Prostate gland (tissue), 2 donors: ENCODE results near the gene SSH2. TPM values are rescaled to one million over a fixed set of nuclear protein-coding genes. Genes with fewer than 3 reads are reported as not detected.

Source experiments
- DNase-seq: peaks from one replicate; pipeline ENCODE4 v3.0.0-alpha.2; 2019; ENCODE audit warnings: low spot score
- H3K27ac ChIP-seq, 2 donors: fragments of 200-600 bp; sonication (generic); 2 replicates each; pipeline ENCODE4 v1.5.1; 2017 to 2019
- H3K27me3 ChIP-seq: fragments of 200-600 bp; sonication (generic); replicated peaks from 2 replicates; pipeline ENCODE4 v1.5.1; 2019; ENCODE audit not compliant: insufficient read depth
- H3K36me3 ChIP-seq, 2 donors: fragments of 200-600 bp; sonication (generic); 1 replicate in 1 of 2; 2 replicates in 1 of 2; pipeline versions ENCODE4 v1.5.1 to v1.8.1; 2017 to 2019
- H3K4me1 ChIP-seq: fragments of 200-600 bp; sonication (generic); replicated peaks from 2 replicates; pipeline ENCODE4 v1.5.1; 2019
- H3K4me3 ChIP-seq, 2 donors: fragments of 200-600 bp; sonication (generic); 2 replicates each; pipeline ENCODE4 v1.5.1; 2017 to 2019
- H3K9me3 ChIP-seq: fragments of 200-600 bp; sonication (generic); 2 replicates; pipeline ENCODE4 v1.5.1; 2017
- POLR2A ChIP-seq: fragments of 450-650 bp; IDR thresholded peaks from one replicate; pipeline ENCODE4 v1.6.1; 2016; ENCODE audit warnings: antibody characterized with exemption, mild to moderate bottlenecking
- POLR2AphosphoS5 ChIP-seq: sonication (generic); formaldehyde crosslinking; IDR thresholded peaks from one replicate; pipeline ENCODE4 v1.6.1; 2017; ENCODE audit warnings: antibody characterized with exemption
- WGBS: methylation state at CpG from one replicate; pipeline ENCODE4 v1.1.5; 2018; 5-methylcytosine and 5-hydroxymethylcytosine counted together
- intact Hi-C: fragments of 100-400 bp; cut with DNase I; formaldehyde crosslinking; loops from one replicate; pipeline ENCODE4 v1.14.2; 2022
- total RNA-seq, 2 donors: library from RNA; depleted of rRNA; stranded (reverse); fragments of >200 nt; gene quantifications; one replicate each; pipeline ENCODE4 v1.1.0, GENCODE V29; 2016
- TF ChIP-seq, protein P1 (sequence below), 4 experiments: fragments of 200-600 bp in 2 of 4; fragments of 450-650 bp in 2 of 4; sonication (generic) in 2 of 4; IDR thresholded peaks; 1 replicate in 3 of 4; 2 replicates in 1 of 4; pipeline ENCODE4 v1.5.1; 2016 to 2019; ENCODE audit warnings: antibody characterized with exemption in 4 of 4, mild to moderate bottlenecking in 2 of 4, moderate library complexity in 2 of 4

The SSH2 gene
- total RNA-seq, 2 donors from 2014 or later, result 10.1 to 27.5 TPM

DNA sequence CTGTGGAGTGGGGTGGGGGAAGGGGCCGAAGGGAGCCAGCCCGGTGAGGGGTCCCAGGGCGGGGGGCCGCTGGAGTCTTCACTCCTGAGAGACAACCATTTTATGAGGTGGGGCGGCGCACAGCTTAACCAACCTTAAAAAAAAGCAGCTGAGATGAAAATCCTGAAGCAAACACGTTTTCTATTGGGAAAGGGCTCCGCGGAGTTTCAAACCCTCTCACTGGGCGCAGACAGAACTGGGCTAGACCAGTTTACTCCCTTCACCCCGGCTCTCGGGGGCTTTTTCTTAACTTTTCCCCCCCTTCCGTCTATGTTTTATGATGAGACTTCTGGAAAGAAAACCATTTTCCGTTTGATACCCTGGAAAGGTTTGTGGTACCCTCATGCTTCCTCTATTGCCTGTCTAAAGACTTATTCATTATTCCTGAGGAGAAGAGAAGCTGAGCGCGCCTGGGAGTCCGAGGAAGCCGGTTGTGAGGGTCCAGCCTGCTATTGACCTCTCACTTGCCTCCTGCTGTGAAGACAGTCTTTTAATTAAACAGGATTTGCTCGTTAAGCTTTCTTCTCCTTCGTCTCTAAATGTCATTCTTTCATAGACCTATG lies 482 bp upstream of the SSH2 start:
- H3K27me3 ChIP-seq, result no peaks in the 10 kb centered on the region
- TF ChIP-seq POLR2A, result no peak
- TF ChIP-seq, protein P1, sequence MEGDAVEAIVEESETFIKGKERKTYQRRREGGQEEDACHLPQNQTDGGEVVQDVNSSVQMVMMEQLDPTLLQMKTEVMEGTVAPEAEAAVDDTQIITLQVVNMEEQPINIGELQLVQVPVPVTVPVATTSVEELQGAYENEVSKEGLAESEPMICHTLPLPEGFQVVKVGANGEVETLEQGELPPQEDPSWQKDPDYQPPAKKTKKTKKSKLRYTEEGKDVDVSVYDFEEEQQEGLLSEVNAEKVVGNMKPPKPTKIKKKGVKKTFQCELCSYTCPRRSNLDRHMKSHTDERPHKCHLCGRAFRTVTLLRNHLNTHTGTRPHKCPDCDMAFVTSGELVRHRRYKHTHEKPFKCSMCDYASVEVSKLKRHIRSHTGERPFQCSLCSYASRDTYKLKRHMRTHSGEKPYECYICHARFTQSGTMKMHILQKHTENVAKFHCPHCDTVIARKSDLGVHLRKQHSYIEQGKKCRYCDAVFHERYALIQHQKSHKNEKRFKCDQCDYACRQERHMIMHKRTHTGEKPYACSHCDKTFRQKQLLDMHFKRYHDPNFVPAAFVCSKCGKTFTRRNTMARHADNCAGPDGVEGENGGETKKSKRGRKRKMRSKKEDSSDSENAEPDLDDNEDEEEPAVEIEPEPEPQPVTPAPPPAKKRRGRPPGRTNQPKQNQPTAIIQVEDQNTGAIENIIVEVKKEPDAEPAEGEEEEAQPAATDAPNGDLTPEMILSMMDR (IDR thresholded peaks at IDR 0.05), result peak in 1 of 4 experiments; percentile 3
- peak overlapping the region; percentile 81 to 87 for H3K27ac ChIP-seq
- intact Hi-C loops, result loop anchor here (2.0 kb wide), 2 partner anchors 124 to 340 kb away; no protein-coding TSS in a partner anchor
- no peaks in the 10 kb centered on the region for H3K36me3 ChIP-seq
- no peaks in the 10 kb centered on the region for H3K9me3 ChIP-seq
- peaks cover 3% of the 10 kb centered on the region for H3K4me1 ChIP-seq
- peak overlapping the region; percentile 81 to 93 for H3K4me3 ChIP-seq
- peak; percentile 4 for DNase-seq
- WGBS, result under 1% methylated on average over 20 of the region's 20 CpGs

- Histone ChIP-seq H3K27ac (peak overlapping the region; percentile 81 to 87), H3K4me3 (peak overlapping the region; percentile 81 to 93), H3K4me1 (peaks cover 3% of the 10 kb centered on the region), H3K27me3 (no peaks in the 10 kb centered on the region), H3K9me3 (no peaks in the 10 kb centered on the region), H3K36me3 (no peaks in the 10 kb centered on the region)
- intact Hi-C loops, result no loop called here
- peak; percentile 10 for DNase-seq
- WGBS, result 2% methylated on average over 13 of the region's 13 CpGs
- TF ChIP-seq POLR2AphosphoS5 (no peak), POLR2A (no peak)
- TF ChIP-seq, protein P1 (IDR thresholded peaks at IDR 0.05), result no peak
These were observed 959 bp downstream of the SSH2 start for GRCh38 chr17:29929006-29929532.

DNA sequence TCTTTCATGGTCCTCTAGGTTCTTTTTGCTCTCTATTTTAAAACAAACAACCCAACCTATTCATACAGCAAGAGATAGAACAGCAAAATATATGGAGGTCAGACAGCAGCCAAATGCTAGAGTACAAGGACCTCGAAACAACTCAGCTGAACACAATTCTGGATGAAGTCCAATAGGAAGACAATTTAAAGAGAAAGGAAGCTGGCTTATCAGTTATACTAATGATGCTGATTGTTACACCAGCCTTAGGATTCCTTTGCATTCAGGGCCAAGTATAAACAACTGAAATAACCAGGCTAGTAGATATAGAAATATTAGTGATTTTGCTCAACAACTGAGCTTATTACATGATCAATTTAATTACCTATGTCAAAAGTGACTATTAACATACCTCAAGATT lies 2.5 kb downstream of the SSH2 start:
- no peak overlapping the region for H3K4me3 ChIP-seq
- TF ChIP-seq POLR2AphosphoS5, result no peak
- TF ChIP-seq, protein P1 (IDR thresholded peaks at IDR 0.05), result no peak
- TF ChIP-seq POLR2A, result no peak
- H3K27ac ChIP-seq, result no peak overlapping the region
- H3K4me1 ChIP-seq, result peaks cover 3% of the 10 kb centered on the region
- H3K27me3 ChIP-seq, result no peaks in the 10 kb centered on the region
- intact Hi-C loops, result no loop called here
- H3K9me3 ChIP-seq, result no peaks in the 10 kb centered on the region
- DNase-seq, result no peak
- 10% methylated on average over 1 of the region's 1 CpG for WGBS
- H3K36me3 ChIP-seq, result no peaks in the 10 kb centered on the region

DNA sequence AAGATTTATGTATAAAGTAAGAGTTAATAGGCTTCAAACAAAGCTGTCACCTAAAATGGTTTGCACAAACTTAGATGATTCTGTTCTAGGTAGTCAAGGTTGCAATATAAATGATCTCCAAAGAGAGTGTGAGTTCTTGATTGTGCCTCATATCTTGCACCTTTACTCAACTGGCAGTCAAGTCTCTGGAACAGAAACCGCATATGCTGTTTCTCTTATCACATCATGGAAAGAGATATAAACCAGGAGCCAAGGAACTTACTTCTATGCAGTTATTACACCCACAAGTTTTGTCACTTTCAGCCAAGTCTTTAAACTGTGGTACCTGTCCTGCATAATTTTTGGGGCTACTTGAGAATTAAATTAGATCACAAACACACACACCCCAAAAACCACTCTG lies 5.2 kb downstream of the SSH2 start:
- Histone ChIP-seq H3K4me1 (no peaks in the 10 kb centered on the region), H3K36me3 (no peaks in the 10 kb centered on the region), H3K27me3 (no peaks in the 10 kb centered on the region), H3K9me3 (no peaks in the 10 kb centered on the region), H3K27ac (no peak overlapping the region), H3K4me3 (no peak overlapping the region)
- no peak for DNase-seq
- intact Hi-C loops, result no loop called here
- WGBS, result 88% methylated on average over 1 of the region's 1 CpG
- TF ChIP-seq, protein P1 (IDR thresholded peaks at IDR 0.05), result no peak
- no peak for TF ChIP-seq POLR2AphosphoS5
- no peak for TF ChIP-seq POLR2A
